Thymus (tissue), 11 donors: Measurements from ENCODE around the gene ABT1. TPM values are rescaled to one million over a fixed set of nuclear protein-coding genes. Genes with fewer than 3 reads are reported as not detected.

Experiments used
- DNase-seq, 9 donors: peaks; one replicate each; pipeline ENCODE4 v3.0.0-alpha.2; 2013; ENCODE audit warnings: low spot score in 9 of 9, low read depth in 6 of 9, missing footprints in 1 of 9
- H3K27ac ChIP-seq, 2 donors: one replicate each; pipeline ENCODE4 v1.5.1; 2013; ENCODE audit warnings: control low read depth in 1 of 2, low read depth in 1 of 2, low read length in 1 of 2, mild to moderate bottlenecking in 1 of 2, moderate library complexity in 1 of 2
- H3K27me3 ChIP-seq, 2 donors: one replicate each; pipeline ENCODE4 v1.5.1; 2013; ENCODE audit warnings: low read length in 1 of 2; ENCODE audit not compliant: control insufficient read depth in 2 of 2, insufficient read depth in 1 of 2
- H3K36me3 ChIP-seq, 2 donors: one replicate each; pipeline ENCODE4 v1.5.1; 2013; ENCODE audit warnings: low read length in 1 of 2, mild to moderate bottlenecking in 1 of 2, moderate library complexity in 1 of 2; ENCODE audit not compliant: control insufficient read depth in 2 of 2, insufficient read depth in 2 of 2
- H3K4me1 ChIP-seq, 2 donors: one replicate each; pipeline ENCODE4 v1.5.1; 2013; ENCODE audit warnings: low read length in 2 of 2; ENCODE audit not compliant: control insufficient read depth in 2 of 2, insufficient read depth in 2 of 2
- H3K4me3 ChIP-seq, 2 donors: one replicate each; pipeline ENCODE4 v1.5.1; 2013; ENCODE audit warnings: low read length in 2 of 2, control low read depth in 1 of 2, mild to moderate bottlenecking in 1 of 2
- H3K9me3 ChIP-seq, 2 donors: one replicate each; pipeline ENCODE4 v1.5.1; 2013; ENCODE audit warnings: low read length in 1 of 2, mild to moderate bottlenecking in 1 of 2; ENCODE audit not compliant: control insufficient read depth in 2 of 2, insufficient read depth in 1 of 2
- WGBS: extraction: QIAGEN DNeasy Blood & Tissue Kit; methylation state at CpG from one replicate; pipeline ENCODE4 v1.1.7; 2013; 5-methylcytosine and 5-hydroxymethylcytosine counted together
- polyA plus RNA-seq: library from polyadenylated mRNA; stranded (reverse); fragments of 200-250 nt; gene quantifications from one replicate; pipeline ENCODE4 v1.2.3, GENCODE V29; 2013
- total RNA-seq: library from RNA; stranded (reverse); fragments of 120-200 nt; gene quantifications from one replicate; pipeline ENCODE4 v1.2.4, GENCODE V29; 2013
- donor health status: healthy.

The ABT1 gene
- total and polyA plus RNA-seq, 2 donors, result 22.7 to 25.0 TPM

- no peak for DNase-seq
- H3K4me1 ChIP-seq, result peaks cover 5 to 13% of the 10 kb centered on the region in 2 donors
- H3K4me3 ChIP-seq, result peak overlapping the region; percentile 56 to 65
- H3K27ac ChIP-seq, result no peak overlapping the region
- H3K27me3 ChIP-seq, result peaks cover 0 to 51% of the 10 kb centered on the region in 2 donors
- peaks cover 0 to 3% of the 10 kb centered on the region in 2 donors for H3K9me3 ChIP-seq
- 10% methylated on average over 2 of the region's 2 CpGs for WGBS
- H3K36me3 ChIP-seq, result no peaks in the 10 kb centered on the region
Observed at GRCh38 chr6:26569433-26569764, 27.4 kb upstream of the ABT1 start.

GRCh38 chr6:26570027-26570809, 26.5 kb upstream of the ABT1 start:
- Histone ChIP-seq H3K27ac (no peak overlapping the region), H3K4me1 (peaks cover 5 to 13% of the 10 kb centered on the region in 2 donors), H3K36me3 (no peaks in the 10 kb centered on the region), H3K4me3 (no peak overlapping the region), H3K9me3 (peaks cover 0 to 3% of the 10 kb centered on the region in 2 donors), H3K27me3 (peaks cover 0 to 58% of the 10 kb centered on the region in 2 donors)
- WGBS, result 91% methylated on average over 21 of the region's 21 CpGs
- DNase-seq, result no peak

- no peaks in the 10 kb centered on the region for H3K36me3 ChIP-seq
- no peak overlapping the region for H3K27ac ChIP-seq
- peak overlapping the region; percentile 26 to 41 for H3K4me3 ChIP-seq
- DNase-seq, result peak in 2 of 9 donors; percentile 41 to 70
- WGBS, result 9% methylated on average over 24 of the region's 24 CpGs
- no peaks in the 10 kb centered on the region for H3K9me3 ChIP-seq
- peaks cover 5 to 13% of the 10 kb centered on the region in 2 donors for H3K4me1 ChIP-seq
- peaks cover 13 to 73% of the 10 kb centered on the region in 2 donors for H3K27me3 ChIP-seq
Observed at GRCh38 chr6:26571592-26572296, 25.0 kb upstream of the ABT1 start.

- peaks cover 23 to 76% of the 10 kb centered on the region in 2 donors for H3K27me3 ChIP-seq
- H3K36me3 ChIP-seq, result no peaks in the 10 kb centered on the region
- no peak for DNase-seq
- no peak overlapping the region for H3K4me3 ChIP-seq
- H3K4me1 ChIP-seq, result peaks cover 5 to 12% of the 10 kb centered on the region in 2 donors
- no peak overlapping the region for H3K27ac ChIP-seq
- 82% methylated on average over 10 of the region's 10 CpGs for WGBS
- peaks cover 0 to 2% of the 10 kb centered on the region in 2 donors for H3K9me3 ChIP-seq
Observed at GRCh38 chr6:26575494-26575939, 21.2 kb upstream of the ABT1 start.

GRCh38 chr6:26576407-26576843, 20.3 kb upstream of the ABT1 start:
- Histone ChIP-seq H3K27ac (no peak overlapping the region), H3K36me3 (no peaks in the 10 kb centered on the region), H3K4me1 (peaks cover 5 to 12% of the 10 kb centered on the region in 2 donors), H3K9me3 (peaks cover 0 to 2% of the 10 kb centered on the region in 2 donors), H3K4me3 (no peak overlapping the region), H3K27me3 (peaks cover 23 to 73% of the 10 kb centered on the region in 2 donors)
- WGBS, result 61% methylated on average over 7 of the region's 7 CpGs
- DNase-seq, result peak in 1 of 9 donors; percentile 12

- H3K27me3 ChIP-seq, result peaks cover 23 to 69% of the 10 kb centered on the region in 2 donors
- peak overlapping the region in 1 of 2 donors; percentile 26 for H3K4me3 ChIP-seq
- peaks cover 3 to 9% of the 10 kb centered on the region in 2 donors for H3K4me1 ChIP-seq
- H3K9me3 ChIP-seq, result peaks cover 0 to 2% of the 10 kb centered on the region in 2 donors
- H3K36me3 ChIP-seq, result no peaks in the 10 kb centered on the region
- peak in 1 of 9 donors; percentile 52 for DNase-seq
- H3K27ac ChIP-seq, result no peak overlapping the region
- WGBS, result 3% methylated on average over 31 of the region's 31 CpGs
Observed at GRCh38 chr6:26576929-26577719, 19.6 kb upstream of the ABT1 start.

GRCh38 chr6:26577720-26578072, 19.1 kb upstream of the ABT1 start:
- no peak for DNase-seq
- peak overlapping the region in 1 of 2 donors; percentile 26 for H3K4me3 ChIP-seq

GRCh38 chr6:26578279-26578678, 18.5 kb upstream of the ABT1 start:
- DNase-seq, result no peak
- H3K4me3 ChIP-seq, result no peak overlapping the region
- peaks cover 0 to 2% of the 10 kb centered on the region in 2 donors for H3K9me3 ChIP-seq
- H3K27ac ChIP-seq, result no peak overlapping the region
- H3K27me3 ChIP-seq, result peaks cover 23 to 68% of the 10 kb centered on the region in 2 donors
- H3K36me3 ChIP-seq, result no peaks in the 10 kb centered on the region
- peaks cover 3 to 7% of the 10 kb centered on the region in 2 donors for H3K4me1 ChIP-seq
- WGBS, result 89% methylated on average over 6 of the region's 6 CpGs

More at GRCh38 chr6:26577720-26578072, 19.1 kb upstream of the ABT1 start:
- H3K27ac ChIP-seq, result no peak overlapping the region
- no peaks in the 10 kb centered on the region for H3K36me3 ChIP-seq
- H3K4me1 ChIP-seq, result peaks cover 3 to 7% of the 10 kb centered on the region in 2 donors
- WGBS, result 34% methylated on average over 17 of the region's 17 CpGs
- H3K27me3 ChIP-seq, result peaks cover 23 to 67% of the 10 kb centered on the region in 2 donors
- H3K9me3 ChIP-seq, result peaks cover 0 to 2% of the 10 kb centered on the region in 2 donors
